Ascending aorta (tissue), 2 donors: Measurements from ENCODE around the gene ASXL2. TPM values are rescaled to one million over a fixed set of nuclear protein-coding genes. Genes with fewer than 3 reads are reported as not detected.
"Not testable (repeated sequence)": the region's sequence is repeated elsewhere in the genome, so short reads cannot be mapped to it uniquely, and the experiment has no call there.

ENCODE experiments used
- DNase-seq, 2 donors: peaks; one replicate each; pipeline ENCODE4 v3.0.0-alpha.2; 2019; ENCODE audit warnings: low spot score in 2 of 2
- H3K27ac ChIP-seq, 2 donors: fragments of 200-600 bp; sonication (generic); one replicate each; pipeline ENCODE4 v1.5.1; 2016 to 2017; ENCODE audit warnings: mild to moderate bottlenecking in 1 of 2
- H3K27me3 ChIP-seq: fragments of 200-600 bp; sonication (generic); one replicate; pipeline ENCODE4 v1.5.1; 2017
- H3K36me3 ChIP-seq, 2 donors: fragments of 200-600 bp; sonication (generic); one replicate each; pipeline ENCODE4 v1.5.1; 2016
- H3K4me1 ChIP-seq, 2 donors: fragments of 200-600 bp; sonication (generic); one replicate each; pipeline ENCODE4 v1.5.1; 2016 to 2017; ENCODE audit warnings: mild to moderate bottlenecking in 1 of 2
- H3K4me3 ChIP-seq, 2 donors: fragments of 200-600 bp; sonication (generic); one replicate each; pipeline ENCODE4 v1.5.1; 2016 to 2017; ENCODE audit warnings: mild to moderate bottlenecking in 1 of 2
- H3K9me3 ChIP-seq, 2 donors: fragments of 200-600 bp; sonication (generic); one replicate each; pipeline ENCODE4 v1.5.1; 2016
- intact Hi-C: fragments of 100-400 bp; cut with DNase I; formaldehyde crosslinking; loops from one replicate; pipeline ENCODE4 v1.15.1; 2023
- total RNA-seq: library from RNA; depleted of rRNA; stranded (reverse); fragments of >200 nt; gene quantifications from one replicate; pipeline ENCODE4 v1.1.0, GENCODE V29; 2016
- TF ChIP-seq, protein P1 (sequence below), 3 experiments: fragments of 200-600 bp in 2 of 3; fragments of 450-650 bp in 1 of 3; sonication (generic) in 2 of 3; IDR thresholded peaks; one replicate each; pipeline ENCODE4 v1.5.1; 2016 to 2019; ENCODE audit warnings: antibody characterized with exemption in 3 of 3, mild to moderate bottlenecking in 1 of 3, moderate library complexity in 1 of 3

The ASXL2 gene
- total RNA-seq, 1 donor from 2014 or later, result 8.7 TPM

- Histone ChIP-seq H3K36me3 (no peaks in the 10 kb centered on the region), H3K9me3 (no peaks in the 10 kb centered on the region), H3K27me3 (no peaks in the 10 kb centered on the region), H3K27ac (no peak overlapping the region), H3K4me1 (no peaks in the 10 kb centered on the region), H3K4me3 (no peak overlapping the region)
- no peak for DNase-seq
- intact Hi-C loops, result no loop called here
- TF ChIP-seq, protein P1, sequence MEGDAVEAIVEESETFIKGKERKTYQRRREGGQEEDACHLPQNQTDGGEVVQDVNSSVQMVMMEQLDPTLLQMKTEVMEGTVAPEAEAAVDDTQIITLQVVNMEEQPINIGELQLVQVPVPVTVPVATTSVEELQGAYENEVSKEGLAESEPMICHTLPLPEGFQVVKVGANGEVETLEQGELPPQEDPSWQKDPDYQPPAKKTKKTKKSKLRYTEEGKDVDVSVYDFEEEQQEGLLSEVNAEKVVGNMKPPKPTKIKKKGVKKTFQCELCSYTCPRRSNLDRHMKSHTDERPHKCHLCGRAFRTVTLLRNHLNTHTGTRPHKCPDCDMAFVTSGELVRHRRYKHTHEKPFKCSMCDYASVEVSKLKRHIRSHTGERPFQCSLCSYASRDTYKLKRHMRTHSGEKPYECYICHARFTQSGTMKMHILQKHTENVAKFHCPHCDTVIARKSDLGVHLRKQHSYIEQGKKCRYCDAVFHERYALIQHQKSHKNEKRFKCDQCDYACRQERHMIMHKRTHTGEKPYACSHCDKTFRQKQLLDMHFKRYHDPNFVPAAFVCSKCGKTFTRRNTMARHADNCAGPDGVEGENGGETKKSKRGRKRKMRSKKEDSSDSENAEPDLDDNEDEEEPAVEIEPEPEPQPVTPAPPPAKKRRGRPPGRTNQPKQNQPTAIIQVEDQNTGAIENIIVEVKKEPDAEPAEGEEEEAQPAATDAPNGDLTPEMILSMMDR (IDR thresholded peaks at IDR 0.05), result no peak
These were observed 25.0 kb upstream of the ASXL2 start for GRCh38 chr2:25903216-25903776.

GRCh38 chr2:25899404-25899970 is 21.2 kb upstream of the ASXL2 start:
- no peak for DNase-seq
- Histone ChIP-seq H3K27me3 (no peaks in the 10 kb centered on the region), H3K27ac (no peak overlapping the region), H3K4me1 (no peaks in the 10 kb centered on the region), H3K4me3 (no peak overlapping the region), H3K36me3 (no peaks in the 10 kb centered on the region), H3K9me3 (no peaks in the 10 kb centered on the region)
- intact Hi-C loops, result no loop called here
- TF ChIP-seq, protein P1 (IDR thresholded peaks at IDR 0.05), result no peak

DNA sequence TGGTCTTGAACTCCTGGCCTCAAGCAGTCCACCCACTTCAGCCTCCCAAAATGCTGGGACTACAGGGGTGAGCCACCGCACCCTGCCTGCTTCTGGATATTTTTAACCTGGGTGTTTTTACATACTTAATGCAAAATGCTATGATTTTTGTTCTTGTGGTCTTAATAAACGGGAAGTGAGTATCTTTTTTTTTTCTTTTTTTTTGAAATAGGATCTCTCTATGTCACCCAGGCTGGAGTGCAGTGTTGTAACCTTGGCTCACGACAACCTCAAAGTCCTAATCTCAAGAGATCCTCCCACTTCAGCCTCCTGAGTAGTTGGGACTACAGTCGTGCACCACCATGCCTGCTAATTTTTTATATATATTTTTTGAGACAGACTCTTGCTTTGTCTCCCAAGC is 19.2 kb upstream of the ASXL2 start:
- intact Hi-C loops, result no loop called here
- Histone ChIP-seq H3K27ac (no peak overlapping the region), H3K4me1 (no peaks in the 10 kb centered on the region), H3K27me3 (no peaks in the 10 kb centered on the region), H3K36me3 (no peaks in the 10 kb centered on the region), H3K4me3 (no peak overlapping the region), H3K9me3 (no peaks in the 10 kb centered on the region)
- DNase-seq, result no peak
- TF ChIP-seq, protein P1 (IDR thresholded peaks at IDR 0.05), result no peak

GRCh38 chr2:25896308-25896707 is 18.0 kb upstream of the ASXL2 start:
- intact Hi-C loops, H3K4me3 ChIP-seq, DNase-seq, H3K27me3 ChIP-seq, H3K36me3 ChIP-seq, H3K27ac ChIP-seq, H3K9me3 ChIP-seq, H3K4me1 ChIP-seq: not testable (repeated sequence)

- TF ChIP-seq, protein P1 (IDR thresholded peaks at IDR 0.05), result no peak
- Histone ChIP-seq H3K4me1 (no peaks in the 10 kb centered on the region), H3K36me3 (no peaks in the 10 kb centered on the region), H3K9me3 (no peaks in the 10 kb centered on the region), H3K27ac (no peak overlapping the region), H3K27me3 (no peaks in the 10 kb centered on the region), H3K4me3 (no peak overlapping the region)
- no peak for DNase-seq
- intact Hi-C loops, result no loop called here
These were observed 17.3 kb upstream of the ASXL2 start for GRCh38 chr2:25895610-25896009.

GRCh38 chr2:25895018-25895417 is 16.7 kb upstream of the ASXL2 start:
- no peaks in the 10 kb centered on the region for H3K4me1 ChIP-seq
- no peak overlapping the region for H3K27ac ChIP-seq
- no peak for DNase-seq
- no peaks in the 10 kb centered on the region for H3K9me3 ChIP-seq
- intact Hi-C loops, result no loop called here
- no peaks in the 10 kb centered on the region for H3K27me3 ChIP-seq
- H3K36me3 ChIP-seq, result no peaks in the 10 kb centered on the region
- TF ChIP-seq, protein P1 (IDR thresholded peaks at IDR 0.05), result no peak
- no peak overlapping the region for H3K4me3 ChIP-seq
